Neutrophil (primary cell): ENCODE data around the gene OR1I1.
"Not testable (repeated sequence)": the region's sequence is repeated elsewhere in the genome, so short reads cannot be mapped to it uniquely, and the experiment has no call there.

Experiments used
- H3K27ac ChIP-seq: fragments of 200-600 bp; sonication (generic); 2 replicates; pipeline ENCODE4 v1.5.1; 2016; ENCODE audit warnings: mild to moderate bottlenecking, moderate library complexity
- H3K27me3 ChIP-seq: fragments of 200-600 bp; sonication (generic); 2 replicates; pipeline ENCODE4 v1.6.0; 2016; ENCODE audit warnings: mild to moderate bottlenecking
- H3K36me3 ChIP-seq: fragments of 200-600 bp; sonication (generic); 2 replicates; pipeline ENCODE4 v1.5.1; 2017
- H3K4me1 ChIP-seq, 2 experiments: fragments of 200-600 bp in 1 of 2; sonication (generic) in 1 of 2; 1 replicate in 1 of 2; 2 replicates in 1 of 2; pipeline versions ENCODE4 v1.5.1 to v1.6.1; 2013 to 2016; ENCODE audit warnings: low read depth in 1 of 2, low read length in 1 of 2, mild to moderate bottlenecking in 1 of 2, moderate library complexity in 1 of 2; ENCODE audit not compliant: control insufficient read depth in 1 of 2, insufficient read depth in 1 of 2
- H3K4me3 ChIP-seq, 2 experiments: fragments of 200-600 bp in 1 of 2; sonication (generic) in 1 of 2; 1 replicate in 1 of 2; 2 replicates in 1 of 2; pipeline ENCODE4 v1.5.1; 2013 to 2016; ENCODE audit warnings: low read depth in 1 of 2, low read length in 1 of 2, mild to moderate bottlenecking in 1 of 2, moderate library complexity in 1 of 2
- H3K9me3 ChIP-seq: fragments of 200-600 bp; sonication (generic); 2 replicates; pipeline ENCODE4 v1.5.1; 2016
- TF ChIP-seq, protein P1 (sequence below): fragments of 200-600 bp; sonication (generic); IDR thresholded peaks from 2 replicates; pipeline ENCODE4 v1.5.1; 2016; ENCODE audit warnings: antibody characterized with exemption

Gene OR1I1

GRCh38 chr19:15062036-15062435, 20.0 kb upstream of the OR1I1 start:
- Histone ChIP-seq H3K27ac (no peak overlapping the region), H3K27me3 (peaks cover 45% of the 10 kb centered on the region), H3K4me1 (no peaks in the 10 kb centered on the region), H3K4me3 (no peak overlapping the region), H3K36me3 (no peaks in the 10 kb centered on the region), H3K9me3 (no peaks in the 10 kb centered on the region)
- TF ChIP-seq, protein P1, sequence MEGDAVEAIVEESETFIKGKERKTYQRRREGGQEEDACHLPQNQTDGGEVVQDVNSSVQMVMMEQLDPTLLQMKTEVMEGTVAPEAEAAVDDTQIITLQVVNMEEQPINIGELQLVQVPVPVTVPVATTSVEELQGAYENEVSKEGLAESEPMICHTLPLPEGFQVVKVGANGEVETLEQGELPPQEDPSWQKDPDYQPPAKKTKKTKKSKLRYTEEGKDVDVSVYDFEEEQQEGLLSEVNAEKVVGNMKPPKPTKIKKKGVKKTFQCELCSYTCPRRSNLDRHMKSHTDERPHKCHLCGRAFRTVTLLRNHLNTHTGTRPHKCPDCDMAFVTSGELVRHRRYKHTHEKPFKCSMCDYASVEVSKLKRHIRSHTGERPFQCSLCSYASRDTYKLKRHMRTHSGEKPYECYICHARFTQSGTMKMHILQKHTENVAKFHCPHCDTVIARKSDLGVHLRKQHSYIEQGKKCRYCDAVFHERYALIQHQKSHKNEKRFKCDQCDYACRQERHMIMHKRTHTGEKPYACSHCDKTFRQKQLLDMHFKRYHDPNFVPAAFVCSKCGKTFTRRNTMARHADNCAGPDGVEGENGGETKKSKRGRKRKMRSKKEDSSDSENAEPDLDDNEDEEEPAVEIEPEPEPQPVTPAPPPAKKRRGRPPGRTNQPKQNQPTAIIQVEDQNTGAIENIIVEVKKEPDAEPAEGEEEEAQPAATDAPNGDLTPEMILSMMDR: no peak

DNA sequence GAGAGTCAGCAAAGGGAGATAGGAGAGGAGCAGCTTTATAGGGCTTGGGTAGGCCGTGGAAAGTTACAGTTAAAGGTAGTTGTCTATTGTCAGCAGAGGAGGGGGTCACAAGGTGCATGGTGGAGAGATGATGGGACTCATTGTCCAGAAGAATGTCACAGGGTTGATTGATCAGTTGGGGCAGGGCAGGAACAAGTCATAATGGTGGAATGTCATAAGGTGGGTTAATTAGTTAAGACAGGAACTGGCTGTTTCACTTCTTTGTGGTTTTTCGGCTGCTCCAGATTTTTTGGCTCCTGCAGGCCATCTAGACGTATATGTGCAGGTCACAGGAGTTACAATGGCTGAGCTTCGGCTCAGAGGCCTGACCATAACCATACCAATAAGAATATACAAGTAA, 11.6 kb upstream of the OR1I1 start:
- not testable (repeated sequence) for H3K27ac ChIP-seq, H3K9me3 ChIP-seq, H3K4me1 ChIP-seq, H3K4me3 ChIP-seq, H3K36me3 ChIP-seq
- H3K27me3 ChIP-seq: peaks cover 23% of the 10 kb centered on the region

GRCh38 chr19:15072930-15073647, 8.9 kb upstream of the OR1I1 start:
- no peak overlapping the region for H3K27ac ChIP-seq
- no peak overlapping the region for H3K4me3 ChIP-seq
- TF ChIP-seq, protein P1: no peak

DNA sequence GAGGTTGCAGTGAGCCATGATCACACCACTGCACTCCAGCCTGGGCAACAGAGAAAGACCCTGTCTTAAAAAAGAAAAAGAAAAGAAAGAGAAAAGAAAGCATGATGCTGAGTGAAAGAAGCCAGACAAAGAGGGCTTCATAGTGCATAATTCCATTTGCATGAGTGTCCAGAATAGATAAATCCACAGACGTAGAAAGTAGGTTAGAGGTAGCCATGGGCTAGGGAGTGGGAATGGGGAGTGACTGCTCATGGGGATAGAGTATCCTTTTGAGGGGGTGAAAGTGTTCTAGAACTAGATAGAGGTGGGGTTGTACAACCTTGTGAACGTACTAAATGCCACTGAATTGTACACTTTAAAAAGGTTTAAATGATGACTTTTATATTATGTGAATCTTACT, 7.6 kb upstream of the OR1I1 start:
- no peaks in the 10 kb centered on the region for H3K4me1 ChIP-seq
- peaks cover 12% of the 10 kb centered on the region for H3K27me3 ChIP-seq
- TF ChIP-seq, protein P1: no peak
- H3K4me3 ChIP-seq: no peak overlapping the region
- no peaks in the 10 kb centered on the region for H3K9me3 ChIP-seq
- H3K27ac ChIP-seq: no peak overlapping the region
- H3K36me3 ChIP-seq: no peaks in the 10 kb centered on the region

More at GRCh38 chr19:15072930-15073647, 8.9 kb upstream of the OR1I1 start:
- Histone ChIP-seq H3K4me1 (no peaks in the 10 kb centered on the region), H3K36me3 (no peaks in the 10 kb centered on the region), H3K9me3 (no peaks in the 10 kb centered on the region), H3K27me3 (peaks cover 9% of the 10 kb centered on the region)

GRCh38 chr19:15075806-15076205, 6.2 kb upstream of the OR1I1 start:
- TF ChIP-seq, protein P1: no peak
- Histone ChIP-seq H3K4me1 (no peaks in the 10 kb centered on the region), H3K4me3 (no peak overlapping the region), H3K36me3 (no peaks in the 10 kb centered on the region), H3K9me3 (no peaks in the 10 kb centered on the region), H3K27ac (no peak overlapping the region), H3K27me3 (peaks cover 12% of the 10 kb centered on the region)

- not testable (repeated sequence) for H3K27ac ChIP-seq, H3K4me3 ChIP-seq, H3K9me3 ChIP-seq, H3K4me1 ChIP-seq, H3K36me3 ChIP-seq
- H3K27me3 ChIP-seq: peaks cover 12% of the 10 kb centered on the region
These were observed 2.0 kb upstream of the OR1I1 start for GRCh38 chr19:15080002-15080401.
